K562 (cell line): ENCODE results near the gene HSF5. TPM values are rescaled to one million over a fixed set of nuclear protein-coding genes. Genes with fewer than 3 reads are reported as not detected.
A peak's percentile ranks its signal among the peaks of the same experiment; 100 is the strongest.

Experiments
- ARNT ChIP-seq, 2 experiments: fragments of 450-650 bp; IDR thresholded peaks; 2 replicates each; pipeline ENCODE4 v1.6.1; 2016; ENCODE audit warnings: mild to moderate bottlenecking in 1 of 2
- COPS2 ChIP-seq: fragments of 450-650 bp; conservative IDR thresholded peaks from 2 replicates; pipeline ENCODE4 v1.6.1; 2016; ENCODE audit warnings: mild to moderate bottlenecking, moderate library complexity
- JUNB ChIP-seq: fragments of 450-650 bp; formaldehyde crosslinking; conservative IDR thresholded peaks from 2 replicates; pipeline ENCODE4 v1.4.0; 2020; ENCODE audit warnings: mild to moderate bottlenecking
- KDM5B ChIP-seq: fragments of 200-600 bp; sonication (generic); IDR thresholded peaks from 2 replicates; pipeline ENCODE4 v1.6.1; 2012; ENCODE audit warnings: low read depth, mild to moderate bottlenecking, moderate library complexity, low read length, control low read depth, inconsistent platforms; ENCODE audit not compliant: insufficient replicate concordance
- KLF1 ChIP-seq: fragments of 450-650 bp; IDR thresholded peaks from 2 replicates; pipeline ENCODE4 v1.6.1; 2016; ENCODE audit warnings: missing genetic modification characterization, missing compliant biosample characterization
- NCOR1 ChIP-seq: fragments of 450-650 bp; IDR thresholded peaks from 2 replicates; pipeline ENCODE4 v1.6.1; 2016; ENCODE audit warnings: mild to moderate bottlenecking, moderate library complexity
- NFIX ChIP-seq: fragments of 250-450 bp; sonication (Bioruptor Pico); IDR thresholded peaks from 2 replicates; pipeline ENCODE4 v1.4.0; 2020; ENCODE audit warnings: low read depth, mild to moderate bottlenecking, moderate library complexity
- NUFIP1 ChIP-seq: fragments of 450-650 bp; IDR thresholded peaks from 2 replicates; pipeline ENCODE4 v1.6.1; 2018; ENCODE audit not compliant: partially characterized antibody
- PRMT5 ChIP-seq: sonication (generic); formaldehyde crosslinking; IDR thresholded peaks from 2 replicates; pipeline ENCODE4 v1.5.0; 2020; ENCODE audit warnings: missing genetic modification reagents
- PTBP1 ChIP-seq: fragments of 200-400 bp; formaldehyde crosslinking; IDR thresholded peaks from 2 replicates; pipeline ENCODE4 v1.6.1; 2017; ENCODE audit warnings: low read depth, low read length
- RBBP5 ChIP-seq: fragments of 200-600 bp; sonication (generic); IDR thresholded peaks from 2 replicates; pipeline ENCODE4 v1.6.1; 2012; ENCODE audit warnings: borderline replicate concordance, mild to moderate bottlenecking, low read length, control low read depth, inconsistent platforms; ENCODE audit not compliant: insufficient read depth, poor library complexity, severe bottlenecking
- SAFB2 ChIP-seq: fragments of 200-400 bp; formaldehyde crosslinking; IDR thresholded peaks from 2 replicates; pipeline ENCODE4 v1.6.1; 2018; ENCODE audit warnings: borderline replicate concordance, low read length, low read depth, moderate library complexity; ENCODE audit not compliant: severe bottlenecking
- ZFP36 ChIP-seq: fragments of 150-350 bp; IDR thresholded peaks from 2 replicates; pipeline ENCODE4 v1.6.1; 2018; ENCODE audit warnings: low read length, low read depth; ENCODE audit not compliant: partially characterized antibody
- ZKSCAN1 ChIP-seq: fragments of 150-350 bp; IDR thresholded peaks from 2 replicates; pipeline ENCODE4 v1.6.1; 2016; ENCODE audit warnings: low read depth, low read length
- ZNF124 ChIP-seq: sonication (generic); formaldehyde crosslinking; IDR thresholded peaks from 2 replicates; pipeline ENCODE4 v1.8.1; 2022; ENCODE audit warnings: missing genetic modification reagents
- ZNF239 ChIP-seq: fragments of 250-450 bp; sonication (Bioruptor Pico); IDR thresholded peaks from 2 replicates; pipeline ENCODE4 v1.4.0; 2020; ENCODE audit warnings: mild to moderate bottlenecking
- ZNF431 ChIP-seq: sonication (generic); formaldehyde crosslinking; IDR thresholded peaks from 2 replicates; pipeline ENCODE4 v1.8.0; 2022; ENCODE audit warnings: mild to moderate bottlenecking, missing genetic modification reagents
- ZNF778 ChIP-seq: fragments of 450-650 bp; formaldehyde crosslinking; IDR thresholded peaks from 2 replicates; pipeline ENCODE4 v1.4.0; 2020; ENCODE audit warnings: mild to moderate bottlenecking, moderate library complexity
- polyA plus RNA-seq, 8 experiments: library from polyadenylated mRNA; depleted of rRNA in 4 of 8; stranded (reverse) in 5 of 8; unstranded in 3 of 8; fragments of >200 nt; fragmentation: Nextera tagmentation in 2 of 8; fragmentation: Illumina TruSeq in 1 of 8; extraction: Ambion mirVana in 2 of 8; extraction: Trizol in 1 of 8; gene quantifications; 2 replicates each; pipeline versions ENCODE4 v1.2.1 to v1.2.3, GENCODE V29; 2011 to 2014; ENCODE audit warnings: inconsistent platforms in 1 of 8, missing spikeins in 1 of 8
- total RNA-seq, 7 experiments: library from RNA; depleted of rRNA in 6 of 7; stranded (reverse); fragments of >200 nt in 6 of 7; fragmentation: Illumina TruSeq in 2 of 7; extraction: Trizol in 2 of 7; gene quantifications; 2 replicates each; pipeline versions ENCODE4 v1.2.1 to v1.2.3, GENCODE V29; 2011 to 2021; ENCODE audit warnings: low replicate concordance in 1 of 7
- TF ChIP-seq, protein P1 (sequence below): fragments of 250-450 bp; sonication (Bioruptor Pico); IDR thresholded peaks from 2 replicates; pipeline ENCODE4 v1.5.0; 2021
- TF ChIP-seq, protein P2 (sequence below): IDR thresholded peaks from 3 replicates; pipeline ENCODE4 v1.6.1; 2011; ENCODE audit warnings: borderline replicate concordance, mild to moderate bottlenecking; ENCODE audit not compliant: insufficient read length, insufficient read depth
- TF ChIP-seq, protein P3 (sequence below): sonication (generic); IDR thresholded peaks from 2 replicates; pipeline ENCODE4 v1.6.1; 2016
- TF ChIP-seq, protein P4 (sequence below): conservative IDR thresholded peaks from 2 replicates; pipeline ENCODE4 v1.6.1; 2011; ENCODE audit warnings: low read depth, mild to moderate bottlenecking, low read length; ENCODE audit not compliant: control insufficient read depth
- TF ChIP-seq, protein P5 (sequence below): fragments of 450-650 bp; IDR thresholded peaks from 2 replicates; pipeline ENCODE4 v1.6.1; 2017; ENCODE audit warnings: mild to moderate bottlenecking, moderate library complexity

Gene HSF5
- total and polyA plus RNA-seq, 9 of the 15 experiments (the other 6 are each of a cell fraction or from before 2014, with no cell fraction given), result 0.04 TPM; not detected in 8

DNA sequence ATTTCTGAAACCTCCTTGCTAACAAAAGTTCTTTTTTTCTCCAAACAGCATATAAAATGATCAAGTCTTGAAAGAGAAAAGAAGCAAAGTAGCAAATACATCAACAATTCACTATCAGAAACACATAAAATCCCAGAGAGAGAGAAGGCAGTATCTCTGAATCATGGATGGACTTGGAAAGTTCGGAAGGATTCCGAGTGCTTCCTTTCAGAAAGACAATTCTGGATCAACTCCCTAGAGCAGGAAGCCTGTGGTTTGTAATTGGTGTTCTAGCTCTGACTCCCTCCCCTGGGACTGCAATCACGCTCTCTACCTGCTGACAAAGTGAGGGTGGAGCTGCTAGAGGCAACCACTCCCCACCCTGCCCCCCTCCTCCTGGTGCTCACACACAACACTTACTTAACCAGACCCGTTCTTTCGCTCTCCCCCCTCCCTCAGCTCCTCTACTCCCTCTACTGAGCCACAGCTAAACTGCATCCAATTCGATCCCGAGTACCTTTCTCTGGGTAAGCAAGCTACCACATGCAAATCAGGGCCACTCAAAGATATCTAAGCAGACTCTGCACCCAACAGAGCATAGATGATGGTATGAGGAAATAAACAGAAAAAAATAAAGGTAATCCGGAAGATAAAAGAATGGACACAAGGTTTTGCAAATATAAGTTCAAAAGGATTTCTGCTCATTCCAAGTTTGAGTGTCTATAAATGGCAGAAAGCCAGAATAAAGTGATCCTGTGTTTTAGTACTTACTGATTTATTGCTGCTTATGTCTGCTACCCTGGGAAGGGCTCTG, 70.7 kb downstream of the HSF5 start, which contains the start of gene RNF43 (continued):
- TF ChIP-seq NCOR1 (peak; percentile 69), ZNF239 (CRISPR knock-in tag) (no peak), ZKSCAN1 (0 out of 2 replicates have a peak, but pooled peaks have one; percentile 44), ZNF124 (CRISPR knock-in tag) (no peak), ARNT (IDR thresholded peaks at IDR 0.05) (peak; percentile 46 to 97; a peak in 2 of 4 replicates), PRMT5 (CRISPR knock-in tag) (no peak), NFIX (CRISPR knock-in tag) (no peak), PTBP1 (no peak), KDM5B (no peak), ZFP36 (peak; percentile 23), KLF1 (tag) (no peak), ZNF778 (no peak), COPS2 (no peak), JUNB (CRISPR knock-in tag) (no peak), NUFIP1 (no peak), ZNF431 (peak; percentile 28; the same call in 1 of the 2 replicates), SAFB2 (no peak), RBBP5 (no peak)
- TF ChIP-seq, protein P1, sequence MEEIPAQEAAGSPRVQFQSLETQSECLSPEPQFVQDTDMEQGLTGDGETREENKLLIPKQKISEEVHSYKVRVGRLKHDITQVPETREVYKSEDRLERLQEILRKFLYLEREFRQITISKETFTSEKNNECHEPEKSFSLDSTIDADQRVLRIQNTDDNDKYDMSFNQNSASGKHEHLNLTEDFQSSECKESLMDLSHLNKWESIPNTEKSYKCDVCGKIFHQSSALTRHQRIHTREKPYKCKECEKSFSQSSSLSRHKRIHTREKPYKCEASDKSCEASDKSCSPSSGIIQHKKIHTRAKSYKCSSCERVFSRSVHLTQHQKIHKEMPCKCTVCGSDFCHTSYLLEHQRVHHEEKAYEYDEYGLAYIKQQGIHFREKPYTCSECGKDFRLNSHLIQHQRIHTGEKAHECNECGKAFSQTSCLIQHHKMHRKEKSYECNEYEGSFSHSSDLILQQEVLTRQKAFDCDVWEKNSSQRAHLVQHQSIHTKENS (CRISPR knock-in tag), result no peak
- TF ChIP-seq, protein P2, sequence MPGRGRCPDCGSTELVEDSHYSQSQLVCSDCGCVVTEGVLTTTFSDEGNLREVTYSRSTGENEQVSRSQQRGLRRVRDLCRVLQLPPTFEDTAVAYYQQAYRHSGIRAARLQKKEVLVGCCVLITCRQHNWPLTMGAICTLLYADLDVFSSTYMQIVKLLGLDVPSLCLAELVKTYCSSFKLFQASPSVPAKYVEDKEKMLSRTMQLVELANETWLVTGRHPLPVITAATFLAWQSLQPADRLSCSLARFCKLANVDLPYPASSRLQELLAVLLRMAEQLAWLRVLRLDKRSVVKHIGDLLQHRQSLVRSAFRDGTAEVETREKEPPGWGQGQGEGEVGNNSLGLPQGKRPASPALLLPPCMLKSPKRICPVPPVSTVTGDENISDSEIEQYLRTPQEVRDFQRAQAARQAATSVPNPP, result no peak
- TF ChIP-seq, protein P3, sequence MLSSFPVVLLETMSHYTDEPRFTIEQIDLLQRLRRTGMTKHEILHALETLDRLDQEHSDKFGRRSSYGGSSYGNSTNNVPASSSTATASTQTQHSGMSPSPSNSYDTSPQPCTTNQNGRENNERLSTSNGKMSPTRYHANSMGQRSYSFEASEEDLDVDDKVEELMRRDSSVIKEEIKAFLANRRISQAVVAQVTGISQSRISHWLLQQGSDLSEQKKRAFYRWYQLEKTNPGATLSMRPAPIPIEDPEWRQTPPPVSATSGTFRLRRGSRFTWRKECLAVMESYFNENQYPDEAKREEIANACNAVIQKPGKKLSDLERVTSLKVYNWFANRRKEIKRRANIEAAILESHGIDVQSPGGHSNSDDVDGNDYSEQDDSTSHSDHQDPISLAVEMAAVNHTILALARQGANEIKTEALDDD, result peak; percentile 95
- TF ChIP-seq, protein P4, sequence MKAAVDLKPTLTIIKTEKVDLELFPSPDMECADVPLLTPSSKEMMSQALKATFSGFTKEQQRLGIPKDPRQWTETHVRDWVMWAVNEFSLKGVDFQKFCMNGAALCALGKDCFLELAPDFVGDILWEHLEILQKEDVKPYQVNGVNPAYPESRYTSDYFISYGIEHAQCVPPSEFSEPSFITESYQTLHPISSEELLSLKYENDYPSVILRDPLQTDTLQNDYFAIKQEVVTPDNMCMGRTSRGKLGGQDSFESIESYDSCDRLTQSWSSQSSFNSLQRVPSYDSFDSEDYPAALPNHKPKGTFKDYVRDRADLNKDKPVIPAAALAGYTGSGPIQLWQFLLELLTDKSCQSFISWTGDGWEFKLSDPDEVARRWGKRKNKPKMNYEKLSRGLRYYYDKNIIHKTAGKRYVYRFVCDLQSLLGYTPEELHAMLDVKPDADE, result no peak
- TF ChIP-seq, protein P5, sequence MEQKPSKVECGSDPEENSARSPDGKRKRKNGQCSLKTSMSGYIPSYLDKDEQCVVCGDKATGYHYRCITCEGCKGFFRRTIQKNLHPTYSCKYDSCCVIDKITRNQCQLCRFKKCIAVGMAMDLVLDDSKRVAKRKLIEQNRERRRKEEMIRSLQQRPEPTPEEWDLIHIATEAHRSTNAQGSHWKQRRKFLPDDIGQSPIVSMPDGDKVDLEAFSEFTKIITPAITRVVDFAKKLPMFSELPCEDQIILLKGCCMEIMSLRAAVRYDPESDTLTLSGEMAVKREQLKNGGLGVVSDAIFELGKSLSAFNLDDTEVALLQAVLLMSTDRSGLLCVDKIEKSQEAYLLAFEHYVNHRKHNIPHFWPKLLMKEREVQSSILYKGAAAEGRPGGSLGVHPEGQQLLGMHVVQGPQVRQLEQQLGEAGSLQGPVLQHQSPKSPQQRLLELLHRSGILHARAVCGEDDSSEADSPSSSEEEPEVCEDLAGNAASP, result no peak
